Inferior parietal cortex (tissue), 1 donor: ENCODE data around the gene USHBP1.
"Not testable (repeated sequence)": the region's sequence is repeated elsewhere in the genome, so short reads cannot be mapped to it uniquely, and the experiment has no call there.

ENCODE experiments used
- DNase-seq: peaks from one replicate; pipeline ENCODE4 v3.0.0-alpha.2; 2016; ENCODE audit errors: extremely low spot score

Gene USHBP1

GRCh38 chr19:17294051-17294891, 29.7 kb upstream of the USHBP1 start:
- DNase-seq: no peak

GRCh38 chr19:17293605-17294004, 29.1 kb upstream of the USHBP1 start:
- no peak for DNase-seq

- peak; percentile 72 for DNase-seq
Measured at GRCh38 chr19:17292301-17293074, 27.9 kb upstream of the USHBP1 start.

GRCh38 chr19:17289489-17289888, 24.9 kb upstream of the USHBP1 start:
- peak; percentile 36 for DNase-seq

GRCh38 chr19:17286752-17287151, 22.2 kb upstream of the USHBP1 start:
- no peak for DNase-seq

GRCh38 chr19:17286263-17286662, 21.7 kb upstream of the USHBP1 start:
- no peak for DNase-seq

- no peak for DNase-seq
Measured at GRCh38 chr19:17285415-17286135, 21.0 kb upstream of the USHBP1 start.

GRCh38 chr19:17283504-17283996, 19.0 kb upstream of the USHBP1 start:
- DNase-seq: no peak

- DNase-seq: peak; percentile 66
Measured at GRCh38 chr19:17282488-17283125, 18.1 kb upstream of the USHBP1 start.

- DNase-seq: no peak
Measured at GRCh38 chr19:17281391-17282304, 17.1 kb upstream of the USHBP1 start, which contains the start of gene ANKLE1. TSS of gene ANKLE1 (plus strand) at chr19:17281901. CDS start at chr19:17281921, 20 bp downstream.

- no peak for DNase-seq
Measured at GRCh38 chr19:17279436-17279835, 14.9 kb upstream of the USHBP1 start.

GRCh38 chr19:17275441-17276175, 11.1 kb upstream of the USHBP1 start:
- no peak for DNase-seq

- DNase-seq: not testable (repeated sequence)
Measured at GRCh38 chr19:17274892-17275291, 10.3 kb upstream of the USHBP1 start.

GRCh38 chr19:17268754-17269153, 4.2 kb upstream of the USHBP1 start:
- no peak for DNase-seq

GRCh38 chr19:17266975-17267788, 2.6 kb upstream of the USHBP1 start, which contains the start of gene BABAM1:
TSS of gene BABAM1 (plus strand) at chr19:17267443. CDS start at chr19:17268807, 1,364 bp downstream.
- peak; percentile 99 for DNase-seq

- no peak for DNase-seq
Measured at GRCh38 chr19:17266589-17266974, 2.0 kb upstream of the USHBP1 start.

- no peak for DNase-seq
Measured at GRCh38 chr19:17266026-17266425, 1.5 kb upstream of the USHBP1 start.
